Nephron (organoid): Measurements from ENCODE around the gene LRRC74B.

Experiments used
- H3K27ac Mint-ChIP-seq, 3 experiments: 2 replicates each; pipeline ENCODE4 v1.8.0; 2020; ENCODE audit warnings: mixed read lengths in 3 of 3, mild to moderate bottlenecking in 2 of 3, moderate library complexity in 1 of 3
- H3K27me3 Mint-ChIP-seq: 2 replicates; pipeline ENCODE4 v1.8.0; 2021; ENCODE audit warnings: low read depth, mild to moderate bottlenecking, moderate library complexity, mixed read lengths
- H3K36me3 Mint-ChIP-seq: 2 replicates; pipeline ENCODE4 v1.8.0; 2020; ENCODE audit warnings: low read depth, mixed read lengths
- H3K4me1 Mint-ChIP-seq: 2 replicates; pipeline ENCODE4 v1.8.0; 2020; ENCODE audit warnings: mixed read lengths
- H3K4me3 Mint-ChIP-seq, 3 experiments: 2 replicates each; pipeline ENCODE4 v1.8.0; 2020; ENCODE audit warnings: mild to moderate bottlenecking in 3 of 3, mixed read lengths in 3 of 3, moderate library complexity in 2 of 3
- H3K9me3 Mint-ChIP-seq: 2 replicates; pipeline ENCODE4 v1.8.0; 2020; ENCODE audit warnings: mixed read lengths
- TF ChIP-seq, protein P1 (sequence below), 3 experiments: fragments of 200-600 bp; sonication (generic); IDR thresholded peaks; one replicate each; pipeline ENCODE4 v1.5.0; 2021; ENCODE audit warnings: antibody characterized with exemption in 3 of 3; ENCODE audit not compliant: unreplicated experiment in 3 of 3

LRRC74B gene, protein sequence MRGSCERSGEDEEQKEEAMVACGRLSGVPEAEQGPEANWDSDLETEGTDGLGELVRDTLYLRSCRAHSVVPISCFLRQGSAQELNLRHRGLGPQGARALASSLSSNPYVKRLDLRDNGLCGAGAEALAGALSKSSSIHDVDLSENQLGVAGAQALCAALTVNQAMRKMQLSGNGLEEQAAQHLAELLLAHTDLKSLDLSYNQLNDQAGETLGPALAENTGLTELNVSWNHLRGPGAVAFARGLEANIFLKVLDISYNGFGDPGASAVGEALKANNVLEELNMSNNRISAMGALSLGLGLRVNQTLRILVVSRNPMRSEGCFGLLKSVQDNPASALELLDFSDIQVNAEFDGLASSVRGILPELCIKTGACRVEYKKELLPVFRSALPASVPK

DNA sequence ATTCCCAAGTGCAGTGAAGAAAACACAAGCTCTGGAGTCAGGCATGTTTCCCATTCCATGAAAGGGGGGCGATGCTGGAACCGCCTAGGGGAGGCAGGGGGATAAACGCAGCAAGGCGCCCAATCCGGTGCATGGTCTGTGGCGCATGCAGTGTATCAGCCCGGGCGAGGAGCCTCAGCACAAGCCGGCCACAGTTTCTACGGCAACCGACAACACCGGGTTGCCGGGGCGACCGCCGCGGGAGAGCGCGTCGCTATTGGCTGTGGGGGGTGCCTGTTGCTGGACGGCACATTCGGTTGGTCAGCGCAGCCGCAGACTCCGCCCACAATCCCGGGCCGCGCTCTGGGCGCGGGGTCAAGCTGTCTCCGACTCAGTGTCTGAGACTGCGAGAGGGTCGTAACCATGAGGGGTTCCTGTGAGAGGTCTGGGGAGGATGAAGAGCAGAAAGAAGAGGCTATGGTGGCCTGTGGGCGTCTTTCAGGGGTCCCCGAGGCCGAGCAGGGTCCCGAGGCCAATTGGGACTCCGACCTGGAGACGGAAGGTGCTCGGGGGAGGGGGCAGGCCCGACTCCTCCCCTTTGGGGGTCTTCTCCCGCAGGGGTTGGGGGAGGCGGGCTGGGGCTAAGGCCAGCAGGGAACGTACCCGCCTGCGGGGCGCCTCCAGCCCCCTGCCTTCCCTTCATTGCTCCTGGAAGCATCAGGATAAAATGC, at the start of gene LRRC74B:
TSS of gene LRRC74B (plus strand) at position 362 of the 710 bp plus-strand sequence. CDS start at position 403, 41 bp downstream.
- peaks cover 3% of the 10 kb centered on the region for H3K36me3 Mint-ChIP-seq
- peak within 1 kb of the TSS; percentile 26 to 78 (median 73) for H3K27ac Mint-ChIP-seq
- TF ChIP-seq, protein P1, sequence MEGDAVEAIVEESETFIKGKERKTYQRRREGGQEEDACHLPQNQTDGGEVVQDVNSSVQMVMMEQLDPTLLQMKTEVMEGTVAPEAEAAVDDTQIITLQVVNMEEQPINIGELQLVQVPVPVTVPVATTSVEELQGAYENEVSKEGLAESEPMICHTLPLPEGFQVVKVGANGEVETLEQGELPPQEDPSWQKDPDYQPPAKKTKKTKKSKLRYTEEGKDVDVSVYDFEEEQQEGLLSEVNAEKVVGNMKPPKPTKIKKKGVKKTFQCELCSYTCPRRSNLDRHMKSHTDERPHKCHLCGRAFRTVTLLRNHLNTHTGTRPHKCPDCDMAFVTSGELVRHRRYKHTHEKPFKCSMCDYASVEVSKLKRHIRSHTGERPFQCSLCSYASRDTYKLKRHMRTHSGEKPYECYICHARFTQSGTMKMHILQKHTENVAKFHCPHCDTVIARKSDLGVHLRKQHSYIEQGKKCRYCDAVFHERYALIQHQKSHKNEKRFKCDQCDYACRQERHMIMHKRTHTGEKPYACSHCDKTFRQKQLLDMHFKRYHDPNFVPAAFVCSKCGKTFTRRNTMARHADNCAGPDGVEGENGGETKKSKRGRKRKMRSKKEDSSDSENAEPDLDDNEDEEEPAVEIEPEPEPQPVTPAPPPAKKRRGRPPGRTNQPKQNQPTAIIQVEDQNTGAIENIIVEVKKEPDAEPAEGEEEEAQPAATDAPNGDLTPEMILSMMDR (IDR thresholded peaks at IDR 0.05; ENCODE audit: unreplicated experiment in 3 of 3): no peak
- peaks cover 19% of the 10 kb centered on the region for H3K27me3 Mint-ChIP-seq
- H3K9me3 Mint-ChIP-seq: no peaks in the 10 kb centered on the region
- peak within 1 kb of the TSS; percentile 88 to 93 (median 89) for H3K4me3 Mint-ChIP-seq
- peaks cover 25% of the 10 kb centered on the region for H3K4me1 Mint-ChIP-seq

DNA sequence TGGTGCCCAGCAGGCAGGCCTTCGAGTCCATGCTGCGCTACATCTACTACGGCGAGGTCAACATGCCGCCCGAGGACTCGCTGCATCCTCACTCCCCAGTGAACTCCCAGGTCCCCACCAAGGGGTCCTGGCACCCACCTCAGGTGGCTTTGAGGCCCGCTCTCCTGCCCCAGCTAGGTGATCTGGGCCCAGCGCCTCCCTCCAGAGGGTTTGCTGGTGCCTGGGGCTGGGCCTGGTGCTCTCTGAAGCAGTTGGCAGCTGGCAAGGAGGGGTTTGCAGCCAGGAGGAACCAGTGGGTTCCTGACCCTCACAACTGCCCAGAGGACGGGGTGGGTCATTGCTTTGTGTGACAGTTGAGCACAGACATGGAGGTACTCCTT, 49.7 kb upstream of the LRRC74B start:
- Mint-ChIP-seq H3K9me3 (no peaks in the 10 kb centered on the region), H3K4me1 (peaks cover 1% of the 10 kb centered on the region), H3K36me3 (peaks cover 9% of the 10 kb centered on the region), H3K27ac (no peak overlapping the region), H3K27me3 (no peaks in the 10 kb centered on the region), H3K4me3 (peak overlapping the region in 1 of 3 experiments; percentile 25)
- TF ChIP-seq, protein P1 (IDR thresholded peaks at IDR 0.05; ENCODE audit: unreplicated experiment in 3 of 3): no peak

DNA sequence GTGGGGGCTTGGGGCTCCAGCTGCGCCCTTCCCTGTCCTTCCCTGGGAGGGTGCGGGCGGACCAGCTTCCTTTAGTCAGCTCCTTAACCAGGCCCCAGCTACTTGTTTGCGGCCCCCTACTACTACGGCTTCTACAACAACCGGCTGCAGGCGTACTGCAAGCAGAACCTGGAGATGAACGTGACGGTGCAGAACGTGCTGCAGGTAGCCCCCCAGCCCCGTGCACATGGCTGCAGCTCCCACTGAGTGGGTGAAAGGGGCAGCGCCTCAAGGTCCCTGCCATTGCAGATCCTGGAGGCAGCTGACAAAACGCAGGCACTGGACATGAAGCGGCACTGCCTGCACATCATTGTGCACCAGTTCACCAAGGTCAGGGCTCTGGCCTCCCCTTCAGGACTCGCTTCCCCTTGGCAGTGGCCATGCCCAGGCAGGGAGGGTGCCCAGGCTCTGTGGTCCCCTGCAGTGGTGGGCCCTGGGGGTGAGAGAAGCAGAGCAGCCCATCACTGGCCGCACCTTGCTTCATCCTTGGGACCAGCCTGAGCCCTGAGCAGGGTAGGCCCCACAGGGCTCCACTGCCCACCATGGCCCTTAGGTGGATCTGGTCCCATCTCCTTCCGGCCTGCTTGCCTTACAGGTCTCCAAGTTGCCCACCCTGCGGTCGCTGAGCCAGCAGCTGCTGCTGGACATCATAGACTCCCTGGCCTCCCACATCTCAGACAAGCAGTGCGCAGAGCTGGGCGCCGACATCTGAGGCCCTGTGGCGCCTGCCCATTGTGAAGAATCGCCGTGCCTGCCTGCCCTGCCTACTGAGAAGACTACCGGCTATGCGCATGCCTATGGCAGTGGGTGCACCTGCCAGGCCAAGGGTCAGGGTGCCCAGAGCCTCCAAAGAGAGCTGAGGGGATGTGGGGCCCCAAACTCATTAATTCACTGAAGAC, 48.9 kb upstream of the LRRC74B start:
- peak overlapping the region in 1 of 3 experiments; percentile 25 for H3K4me3 Mint-ChIP-seq
- no peaks in the 10 kb centered on the region for H3K27me3 Mint-ChIP-seq
- H3K27ac Mint-ChIP-seq: no peak overlapping the region
- H3K36me3 Mint-ChIP-seq: peaks cover 9% of the 10 kb centered on the region
- TF ChIP-seq, protein P1 (IDR thresholded peaks at IDR 0.05; ENCODE audit: unreplicated experiment in 3 of 3): no peak
- peaks cover 9% of the 10 kb centered on the region for H3K4me1 Mint-ChIP-seq
- H3K9me3 Mint-ChIP-seq: no peaks in the 10 kb centered on the region

DNA sequence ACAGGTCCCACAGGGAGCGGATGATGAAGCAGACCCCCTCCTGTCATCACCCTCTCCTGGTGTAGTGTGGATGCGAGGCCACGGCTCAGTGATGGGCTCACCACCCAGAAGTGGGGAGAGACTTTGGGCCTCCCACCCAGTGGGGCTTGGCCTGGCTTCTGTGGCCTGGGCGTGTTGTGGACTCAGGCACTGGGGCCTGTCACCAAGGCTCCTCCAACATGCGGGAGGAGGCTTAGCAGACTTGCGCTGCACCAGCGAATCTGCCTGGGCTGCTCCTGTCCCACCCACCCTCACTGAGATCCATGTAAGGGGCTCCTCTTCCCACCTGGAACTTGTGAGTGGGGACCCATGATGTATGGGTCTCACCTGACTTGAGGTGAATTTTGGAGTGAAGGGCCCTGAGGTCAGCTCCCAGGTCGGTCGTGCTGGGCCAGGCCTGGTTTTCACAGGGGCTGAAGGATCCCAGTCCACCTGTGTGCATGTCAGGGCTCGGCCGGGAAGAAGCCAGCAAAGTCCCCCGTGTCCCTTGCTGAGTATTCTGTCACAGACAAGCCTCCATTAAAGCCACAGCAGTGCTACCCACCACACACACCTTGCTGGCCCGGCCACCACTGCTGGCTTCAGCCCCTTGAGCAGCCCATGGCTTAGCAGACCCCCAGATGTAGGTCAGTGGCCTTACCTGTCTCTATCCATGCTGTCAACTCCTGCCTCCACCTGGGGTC, 48.0 kb upstream of the LRRC74B start:
- no peak overlapping the region for H3K27ac Mint-ChIP-seq
- no peaks in the 10 kb centered on the region for H3K9me3 Mint-ChIP-seq
- H3K36me3 Mint-ChIP-seq: peaks cover 9% of the 10 kb centered on the region
- H3K4me3 Mint-ChIP-seq: no peak overlapping the region
- H3K27me3 Mint-ChIP-seq: no peaks in the 10 kb centered on the region
- TF ChIP-seq, protein P1 (IDR thresholded peaks at IDR 0.05; ENCODE audit: unreplicated experiment in 3 of 3): no peak
- peaks cover 16% of the 10 kb centered on the region for H3K4me1 Mint-ChIP-seq
